GM12873 (cell line): ENCODE measurements around the gene TXNRD2.

Experiments used
- CTCF ChIP-seq: IDR thresholded peaks from 2 replicates; pipeline ENCODE4 v1.5.1; 2012; ENCODE audit warnings: low read depth, mild to moderate bottlenecking, moderate library complexity, low read length, control low read depth; ENCODE audit not compliant: insufficient read depth; ENCODE audit errors: missing control alignments

The TXNRD2 gene

DNA sequence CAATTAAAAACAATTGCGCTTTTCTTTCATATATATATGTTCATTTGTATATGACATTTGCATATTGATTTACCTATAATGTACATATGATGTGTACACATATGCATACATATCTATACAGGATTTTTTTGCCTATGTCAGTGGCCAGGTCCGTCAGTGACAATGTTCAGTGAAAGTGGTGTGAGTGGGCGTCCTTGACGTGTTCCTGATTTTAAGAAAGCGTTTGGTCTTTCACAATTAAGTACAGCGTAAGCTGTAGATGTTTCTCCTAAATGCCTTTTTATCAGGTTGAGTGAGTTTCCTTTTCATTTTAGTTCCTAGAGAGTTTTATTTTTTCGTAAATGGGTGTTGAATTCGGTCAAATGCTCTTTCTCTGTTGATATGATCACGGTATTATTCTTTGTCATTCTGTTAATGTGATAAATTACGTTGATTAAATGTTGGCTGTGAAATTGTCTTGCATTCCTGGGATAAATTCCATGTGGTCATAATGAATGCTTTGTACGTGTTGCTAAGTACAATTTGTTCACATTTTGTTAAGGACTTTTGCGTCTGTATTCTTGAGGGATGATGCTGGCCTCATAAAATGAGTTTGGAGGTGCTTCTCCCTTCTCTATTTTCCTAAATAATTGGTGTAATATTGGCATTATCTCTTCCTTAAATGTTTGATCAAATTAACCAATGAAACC is 76.3 kb downstream of the TXNRD2 start:
- TF ChIP-seq CTCF, result no peak

DNA sequence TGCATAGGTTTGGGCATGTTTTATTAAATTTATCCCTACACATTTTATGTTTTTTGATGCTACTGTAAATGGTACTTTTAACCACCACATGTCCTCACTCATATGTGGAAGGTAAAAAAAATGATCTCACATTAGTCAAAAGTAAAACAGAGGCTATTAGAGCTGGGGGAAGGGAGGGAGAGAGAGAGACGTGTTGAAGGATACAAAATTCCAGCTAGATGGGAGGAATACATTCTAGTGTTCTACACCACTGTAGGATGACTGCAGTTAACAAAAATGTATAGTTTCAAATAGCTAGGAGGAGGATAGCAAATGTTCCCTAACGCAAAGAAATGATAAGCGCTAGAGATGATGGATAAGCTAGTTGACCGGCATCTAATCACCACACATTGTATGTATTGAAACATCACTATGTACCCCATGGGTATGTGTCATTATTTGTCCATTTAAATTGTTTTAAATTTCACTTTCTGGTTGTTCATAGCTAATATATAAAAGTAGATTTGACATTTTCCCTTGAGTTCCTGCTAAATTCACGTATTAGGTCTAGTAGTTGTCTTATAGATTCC is 77.0 kb downstream of the TXNRD2 start:
- no peak for TF ChIP-seq CTCF

DNA sequence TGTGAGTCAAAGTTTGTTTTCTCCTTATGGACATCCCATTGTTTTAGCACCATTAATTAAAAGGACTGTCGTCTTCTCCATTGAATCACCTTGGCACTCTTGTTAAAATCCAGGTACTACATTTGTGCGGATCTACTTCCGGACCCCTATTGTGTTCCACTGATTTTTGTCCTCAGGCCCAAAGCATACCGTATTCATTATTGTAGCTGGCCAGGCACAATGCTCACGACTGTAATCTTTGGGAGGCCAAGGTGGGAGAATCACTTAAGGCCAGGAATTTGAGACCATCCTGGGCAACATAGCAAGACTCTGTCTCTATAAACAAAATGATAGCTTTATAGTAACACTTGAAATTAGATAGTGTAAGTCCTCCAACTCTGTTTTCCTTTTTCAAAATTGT is 78.0 kb downstream of the TXNRD2 start:
- TF ChIP-seq CTCF, result no peak

GRCh38 chr22:19862619-19863246 is 78.9 kb downstream of the TXNRD2 start:
- TF ChIP-seq CTCF, result no peak

- no peak for TF ChIP-seq CTCF
These were observed 81.6 kb downstream of the TXNRD2 start for GRCh38 chr22:19859861-19860510.

DNA sequence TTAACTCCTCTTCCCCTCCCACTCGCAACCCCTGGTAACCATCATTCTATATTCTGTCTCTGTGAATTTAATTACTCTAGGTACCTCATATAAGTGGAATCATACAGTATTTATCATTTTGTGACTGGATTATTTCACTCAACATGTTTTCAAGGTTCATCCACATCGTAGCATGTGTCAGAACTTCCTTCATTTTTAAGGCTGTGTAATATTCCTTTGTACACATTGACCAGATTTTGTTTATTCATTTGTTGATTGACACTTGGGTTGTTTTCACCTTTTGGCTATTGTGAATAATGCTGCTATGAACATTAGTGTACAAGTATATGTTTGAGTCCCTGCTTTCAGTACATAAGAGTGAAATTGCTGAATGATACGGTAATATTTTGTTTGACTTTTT is 84.2 kb downstream of the TXNRD2 start:
- TF ChIP-seq CTCF, result no peak

DNA sequence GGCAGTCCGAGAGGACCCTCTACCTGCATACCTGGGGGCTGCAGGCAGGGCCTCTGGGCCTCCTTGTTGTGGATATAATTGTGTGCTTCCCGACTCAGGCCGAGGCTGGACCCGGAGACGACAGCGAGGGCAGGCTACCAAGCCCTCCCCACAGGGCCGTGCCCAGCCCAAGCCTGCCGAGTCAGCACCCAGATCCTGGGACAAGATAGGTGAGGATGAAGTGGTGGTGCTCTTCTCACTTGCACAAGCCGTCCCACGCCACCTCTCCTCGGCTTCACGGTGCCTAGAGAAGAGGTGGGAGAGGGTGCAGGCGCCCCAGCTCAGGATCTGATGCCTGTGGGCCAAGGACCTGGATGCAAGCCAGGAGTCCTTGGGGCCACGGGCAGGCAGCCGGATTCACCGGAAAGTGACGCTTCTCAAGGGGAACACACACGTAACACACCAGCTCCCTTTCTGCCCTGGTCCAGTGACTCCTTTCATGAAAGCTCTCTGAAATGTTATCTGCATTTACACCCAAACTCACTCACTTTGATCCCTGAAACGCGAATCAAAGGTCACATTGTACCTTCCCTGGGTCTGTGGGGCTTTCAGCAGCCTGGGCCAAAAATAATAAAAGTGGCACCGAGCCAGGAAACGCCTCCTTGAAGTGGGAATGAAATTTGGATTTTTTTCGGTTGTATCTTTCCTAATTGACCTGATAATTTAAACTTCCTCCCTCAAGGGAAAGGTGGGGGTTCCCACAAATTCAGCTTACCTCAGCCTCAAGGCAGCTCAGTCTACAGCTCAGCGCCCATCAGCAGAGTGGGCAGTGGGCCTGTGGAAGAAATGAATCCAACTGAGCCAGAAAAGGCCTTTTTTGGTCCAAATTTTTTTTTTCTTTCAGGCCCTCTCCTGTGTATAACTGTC is 85.9 kb downstream of the TXNRD2 start:
- no peak for TF ChIP-seq CTCF
